Measurements from ENCODE around the gene NOL7. TPM values are rescaled to one million over a fixed set of nuclear protein-coding genes. Genes with fewer than 3 reads are reported as not detected.

The NOL7 gene
- total and polyA plus RNA-seq, 2 of the 13 experiments (the other 11 are each of a cell fraction or from before 2014, with no cell fraction given): 37.8 to 186 TPM

DNA sequence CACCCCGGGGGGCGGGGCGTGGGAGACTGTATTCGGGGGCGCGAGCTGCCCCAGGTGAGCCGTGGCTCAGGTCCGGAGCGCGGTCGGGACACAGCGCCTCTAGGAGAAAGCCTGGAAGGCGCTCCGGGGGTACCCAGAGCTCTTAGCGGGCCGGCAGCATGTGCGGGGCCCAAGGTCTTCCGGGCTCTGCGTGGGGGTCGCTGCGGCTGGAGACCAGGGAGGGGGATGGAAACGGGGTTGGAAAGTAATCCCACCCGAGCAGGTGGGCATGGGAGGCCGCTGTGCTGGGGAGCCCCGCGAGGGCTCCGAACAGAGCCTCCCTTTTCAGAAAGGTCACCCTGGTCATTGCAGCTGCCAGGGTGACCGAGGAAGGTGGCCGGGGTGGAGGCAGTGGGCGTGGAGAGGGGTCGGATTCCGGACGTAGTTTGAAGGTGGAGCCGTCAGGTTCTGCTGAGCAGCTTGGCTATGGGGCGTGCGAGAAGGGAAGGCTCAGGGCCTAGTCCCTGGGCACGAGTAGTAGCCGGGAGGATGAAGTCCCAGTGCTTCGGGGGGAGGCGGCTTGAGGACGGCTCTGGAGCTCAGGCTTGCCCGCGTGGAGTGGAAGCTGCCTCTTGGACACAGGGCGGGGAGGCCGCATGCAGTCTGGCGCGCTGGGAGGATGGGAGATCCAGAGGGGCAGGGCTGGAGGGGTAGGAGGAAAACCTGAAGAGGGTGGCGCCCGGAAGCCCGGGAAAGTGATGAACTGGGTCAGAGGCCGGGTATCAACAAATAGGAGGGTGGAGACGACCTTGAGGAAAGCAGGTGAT, 40.4 kb upstream of the NOL7 start, which contains the start of gene SIRT5 (continued):
- no peak for TF ChIP-seq ZNF512 (CRISPR knock-in tag; IDR thresholded peaks at IDR 0.05)
- peak; percentile 80; the same call in 1 of the 2 replicates for TF ChIP-seq ZNF292 (CRISPR knock-in tag; IDR thresholded peaks at IDR 0.05; ENCODE audit: borderline replicate concordance, low read depth)
- no peak for TF ChIP-seq DBP (CRISPR knock-in tag; IDR thresholded peaks at IDR 0.05; ENCODE audit: not compliant biosample characterization)
- TF ChIP-seq PLRG1 (conservative IDR thresholded peaks at IDR 0.05): no peak
- TF ChIP-seq ZBTB26 (CRISPR knock-in tag; IDR thresholded peaks at IDR 0.05; ENCODE audit: borderline replicate concordance): peak; percentile 86
- 0 out of 2 replicates have a peak, but pooled peaks have one; percentile 27 for TF ChIP-seq ZNF367 (CRISPR knock-in tag; IDR thresholded peaks at IDR 0.05; ENCODE audit: borderline replicate concordance)
- TF ChIP-seq, protein P1, sequence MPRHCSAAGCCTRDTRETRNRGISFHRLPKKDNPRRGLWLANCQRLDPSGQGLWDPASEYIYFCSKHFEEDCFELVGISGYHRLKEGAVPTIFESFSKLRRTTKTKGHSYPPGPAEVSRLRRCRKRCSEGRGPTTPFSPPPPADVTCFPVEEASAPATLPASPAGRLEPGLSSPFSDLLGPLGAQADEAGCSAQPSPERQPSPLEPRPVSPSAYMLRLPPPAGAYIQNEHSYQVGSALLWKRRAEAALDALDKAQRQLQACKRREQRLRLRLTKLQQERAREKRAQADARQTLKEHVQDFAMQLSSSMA (CRISPR knock-in tag; IDR thresholded peaks at IDR 0.05): no peak; the same call in 1 of the 2 replicates
- peak; percentile 71 for TF ChIP-seq XRCC5 (optimal IDR thresholded peaks at IDR 0.05; ENCODE audit: low read length)
- 0 out of 2 replicates have a peak, but pooled peaks have one; percentile 24 for TF ChIP-seq MIER2 (CRISPR knock-in tag; IDR thresholded peaks at IDR 0.05)
- peak; percentile 72 for TF ChIP-seq HNRNPK (IDR thresholded peaks at IDR 0.05; ENCODE audit: low read depth, low read length, poor library complexity, severe bottlenecking)
- no peak for TF ChIP-seq NFIB (CRISPR knock-in tag; IDR thresholded peaks at IDR 0.05; ENCODE audit: borderline replicate concordance)
- TF ChIP-seq FOSL2 (CRISPR knock-in tag; IDR thresholded peaks at IDR 0.05): peak; percentile 54; the same call in 1 of the 2 replicates
- TF ChIP-seq ZNF891 (CRISPR knock-in tag; IDR thresholded peaks at IDR 0.05): peak; percentile 79; the same call in 1 of the 2 replicates
- TF ChIP-seq MED1 (CRISPR knock-in tag; IDR thresholded peaks at IDR 0.05): peak; percentile 78
- TF ChIP-seq ZNF160 (CRISPR knock-in tag; IDR thresholded peaks at IDR 0.05): peak; percentile 67
- peak; percentile 59; the same call in 1 of the 2 replicates for TF ChIP-seq SIX4 (CRISPR knock-in tag; IDR thresholded peaks at IDR 0.05)
- TF ChIP-seq E2F5 (CRISPR knock-in tag; conservative IDR thresholded peaks at IDR 0.05): no peak
- TF ChIP-seq ZNF260 (CRISPR knock-in tag; IDR thresholded peaks at IDR 0.05; ENCODE audit: borderline replicate concordance, low read depth): no peak
- no peak for TF ChIP-seq TCF7L2 (IDR thresholded peaks at IDR 0.05; ENCODE audit: low read depth, low read length)
- no peak for TF ChIP-seq ZNF850 (CRISPR knock-in tag; conservative IDR thresholded peaks at IDR 0.05)
- no peak for TF ChIP-seq SRSF9 (IDR thresholded peaks at IDR 0.05; ENCODE audit: borderline replicate concordance, insufficient read depth, low read depth, low read length, poor library complexity, severe bottlenecking)
